Activated CD4-positive, alpha-beta T cell treated with anti-CD3 and anti-CD28 coated beads, Interleukin-2, amount 50 U/mL, for 24 hours (primary cell): ENCODE measurements around the gene SLC44A3.
"Not testable (repeated sequence)": the region's sequence is repeated elsewhere in the genome, so short reads cannot be mapped to it uniquely, and the experiment has no call there.

Source experiments
- DNase-seq, 2 donors: peaks; one replicate each; pipeline ENCODE4 v3.0.0-alpha.2; 2020; ENCODE audit warnings: low read depth in 1 of 2, low spot score in 1 of 2

SLC44A3 gene

GRCh38 chr1:94929351-94930217, 109.4 kb downstream of the SLC44A3 start:
- no peak for DNase-seq

DNA sequence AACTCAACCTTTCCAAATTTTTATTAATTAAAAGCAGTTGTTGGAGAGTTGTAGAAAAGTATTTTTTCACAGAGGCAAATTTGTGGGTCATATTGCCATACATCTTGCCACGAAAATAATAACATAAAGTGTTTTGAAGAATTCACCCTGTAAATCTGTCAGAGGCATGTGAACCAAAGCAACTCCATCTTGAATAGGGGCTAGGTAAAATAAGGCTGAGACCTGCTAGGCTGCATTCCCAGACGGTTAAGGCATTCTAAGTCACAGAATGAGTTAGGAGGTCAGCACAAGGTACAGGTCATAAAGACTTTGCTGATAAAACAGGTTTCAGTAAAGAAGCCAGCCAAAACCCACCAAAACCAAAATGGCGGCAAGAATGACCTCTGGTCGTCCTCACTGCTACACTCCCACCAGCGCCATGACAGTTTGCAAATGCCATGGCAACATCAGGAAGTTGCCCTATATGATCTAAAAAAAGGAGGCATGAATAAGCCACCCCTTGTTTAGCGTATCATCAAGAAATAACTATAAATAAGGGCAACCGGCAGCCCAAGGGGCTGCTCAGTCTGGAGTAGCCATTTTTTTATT, 111.2 kb downstream of the SLC44A3 start:
- no peak for DNase-seq

DNA sequence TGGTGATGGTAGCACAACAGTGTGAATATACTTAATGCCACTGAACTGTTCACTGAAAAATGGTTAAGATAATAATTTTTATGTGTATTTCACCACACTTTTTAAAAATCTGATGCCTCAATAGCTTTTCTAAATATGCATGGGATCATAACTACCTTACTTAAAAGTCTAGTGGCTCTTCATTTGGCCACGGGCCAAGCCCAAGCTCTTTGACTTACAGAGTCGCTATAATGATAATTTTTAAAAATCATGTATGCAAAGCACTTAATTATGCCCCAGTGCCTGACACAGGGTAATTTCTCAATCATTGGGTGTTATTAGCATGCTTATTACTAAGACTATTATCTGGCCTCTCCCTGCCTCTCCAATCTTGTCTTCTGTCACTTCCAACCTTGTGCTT, 114.4 kb downstream of the SLC44A3 start:
- DNase-seq = no peak

DNA sequence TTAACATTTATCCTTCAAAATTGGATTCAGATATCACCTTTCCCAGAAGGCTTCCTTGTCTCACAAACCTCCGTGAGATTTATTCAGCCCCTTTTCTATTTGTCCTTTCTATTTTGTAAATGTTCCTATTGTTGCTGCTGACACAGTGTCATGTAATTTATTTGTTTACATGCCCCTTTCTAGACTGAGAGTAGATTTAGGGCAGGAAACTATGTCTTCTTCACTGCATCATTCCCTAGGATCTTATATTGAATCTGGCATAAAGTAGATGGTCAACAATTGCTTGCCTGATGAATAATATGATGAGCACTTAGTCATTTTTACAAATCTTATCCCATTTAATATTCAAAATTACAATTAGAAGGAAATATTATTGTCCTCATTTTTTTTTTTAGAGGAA, 114.9 kb downstream of the SLC44A3 start:
- DNase-seq = no peak

- no peak for DNase-seq
Observed at GRCh38 chr1:94935476-94935875, 115.3 kb downstream of the SLC44A3 start.

GRCh38 chr1:94936861-94937620, 116.9 kb downstream of the SLC44A3 start:
- DNase-seq = no peak

- no peak for DNase-seq
Observed at GRCh38 chr1:94937820-94938219, 117.7 kb downstream of the SLC44A3 start.

DNA sequence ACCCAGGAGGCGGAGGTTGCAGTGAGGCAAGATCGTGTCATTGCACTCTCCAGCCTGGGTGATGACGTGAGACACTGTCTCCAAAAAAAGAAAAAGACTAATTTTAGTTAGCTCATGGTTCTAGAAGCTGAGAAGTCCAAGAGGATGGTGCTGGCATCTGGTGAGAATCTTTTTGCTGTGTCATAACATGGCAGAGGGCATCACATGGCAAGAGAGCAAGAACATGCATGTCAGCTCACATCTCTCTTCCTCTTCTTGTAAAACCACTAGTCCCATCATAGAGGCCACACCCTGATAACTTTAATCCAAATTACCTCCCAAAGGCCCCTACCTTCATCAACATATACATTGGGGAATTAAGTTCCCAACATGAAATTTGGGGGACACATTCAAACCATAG, 120.6 kb downstream of the SLC44A3 start:
- no peak for DNase-seq

DNA sequence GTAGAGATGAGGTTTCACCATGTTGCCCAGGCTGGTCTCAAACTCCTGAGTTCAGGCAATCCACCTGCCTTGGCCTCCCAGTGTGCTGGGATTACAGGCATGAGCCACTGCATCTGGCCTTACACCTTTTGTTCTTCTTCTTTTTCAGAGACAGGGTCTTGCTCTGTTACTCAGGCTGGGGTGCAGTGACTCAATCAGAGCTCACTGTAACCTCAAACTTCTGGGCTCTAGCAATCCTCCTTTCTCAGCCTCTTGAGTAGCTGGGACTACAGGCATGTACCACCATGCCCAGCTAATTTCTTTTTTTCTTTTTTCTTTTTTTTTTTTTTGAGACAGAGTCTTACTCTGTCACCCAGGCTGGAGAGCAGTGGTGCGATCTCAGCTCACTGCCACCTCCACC, 121.3 kb downstream of the SLC44A3 start:
- not testable (repeated sequence) for DNase-seq

DNA sequence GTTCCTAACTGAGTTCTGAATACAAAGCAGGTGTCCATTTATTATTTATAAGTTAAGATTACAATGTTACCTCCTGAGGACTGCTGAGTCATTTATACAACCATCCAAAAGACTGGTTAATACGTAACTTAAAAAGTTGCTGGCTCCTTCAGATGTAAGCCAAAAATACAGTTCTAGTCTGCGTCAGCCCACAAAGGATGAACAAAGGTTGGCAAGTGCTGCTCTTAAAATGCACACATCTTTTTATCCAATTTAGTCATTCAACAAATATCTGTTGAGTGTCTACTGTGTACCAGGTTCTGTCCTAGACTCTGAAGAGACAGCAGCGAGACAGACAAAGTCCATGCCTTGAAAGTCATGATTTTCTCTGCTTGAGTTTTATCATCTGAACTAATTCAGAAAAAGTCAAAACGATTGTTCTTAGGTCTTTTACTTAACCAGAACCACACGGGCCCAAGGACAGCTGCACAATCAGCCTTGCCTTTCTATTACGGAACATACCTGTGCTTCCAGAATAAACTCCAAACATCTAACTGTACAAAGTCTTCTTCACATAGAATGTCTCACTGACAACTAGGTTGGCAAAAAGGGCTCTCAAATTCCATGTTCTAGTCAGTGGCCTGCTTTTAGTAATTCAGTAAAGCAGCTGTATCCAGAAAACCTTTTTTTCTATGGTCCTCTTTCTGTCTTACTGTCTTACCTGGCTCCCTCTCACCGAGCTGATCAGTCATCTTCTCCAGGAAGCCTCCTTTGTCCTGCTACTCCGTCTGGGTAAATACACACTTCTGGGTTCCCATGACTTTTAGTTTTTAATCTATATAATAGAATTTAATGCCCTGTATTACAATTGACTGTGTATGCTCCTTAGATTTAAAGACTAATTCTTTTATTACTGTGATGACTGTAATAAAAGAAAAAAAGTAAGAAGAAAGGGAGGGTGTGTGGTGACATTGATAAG, 122.3 kb downstream of the SLC44A3 start:
- DNase-seq = no peak
